GM18526 (cell line): ENCODE results near the gene TRPM3.

Source experiments
- POLR2A ChIP-seq: IDR thresholded peaks from 3 replicates; pipeline ENCODE4 v1.6.1; 2011; ENCODE audit not compliant: insufficient read length; ENCODE audit errors: extremely low read depth

TRPM3 gene

DNA sequence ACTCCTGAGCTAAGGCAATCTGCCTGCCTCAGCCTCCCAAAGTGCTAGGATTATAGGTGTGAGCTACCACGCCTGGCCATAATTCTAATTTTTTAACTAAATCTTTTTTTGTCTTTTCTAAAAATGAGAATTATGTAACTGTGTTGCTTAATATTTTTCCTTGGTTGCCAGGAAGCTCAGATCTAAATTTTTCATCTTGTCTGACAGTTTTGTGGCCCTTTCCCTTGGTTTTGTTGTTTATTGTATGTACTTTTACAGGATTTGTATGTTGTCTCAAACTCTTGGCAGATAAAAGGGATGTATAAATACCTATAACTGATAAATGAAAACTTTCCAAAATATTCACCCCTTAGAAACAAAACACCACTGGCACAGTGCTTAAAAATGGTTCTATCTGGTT lies 618.7 kb downstream of the TRPM3 start:
- no peak for TF ChIP-seq POLR2A

DNA sequence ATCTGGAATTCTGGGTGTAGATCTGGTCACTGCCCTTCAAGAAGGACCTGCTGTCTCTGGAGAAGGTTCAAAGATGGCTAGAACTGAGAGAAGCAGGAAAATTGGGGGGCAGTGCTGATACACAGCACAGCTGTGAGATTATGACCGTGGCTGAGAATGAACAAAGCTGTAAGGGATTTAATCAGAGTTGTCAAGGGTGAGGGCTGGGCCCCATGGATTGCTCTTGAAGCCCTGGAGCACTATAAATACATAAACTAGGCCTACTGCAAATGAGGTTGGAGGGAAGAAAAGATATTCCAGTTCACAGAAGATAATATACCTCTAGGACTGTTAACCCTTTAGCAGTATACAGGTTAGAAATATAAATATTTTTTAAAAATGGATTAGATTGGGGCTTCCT lies 620.6 kb downstream of the TRPM3 start:
- no peak for TF ChIP-seq POLR2A

DNA sequence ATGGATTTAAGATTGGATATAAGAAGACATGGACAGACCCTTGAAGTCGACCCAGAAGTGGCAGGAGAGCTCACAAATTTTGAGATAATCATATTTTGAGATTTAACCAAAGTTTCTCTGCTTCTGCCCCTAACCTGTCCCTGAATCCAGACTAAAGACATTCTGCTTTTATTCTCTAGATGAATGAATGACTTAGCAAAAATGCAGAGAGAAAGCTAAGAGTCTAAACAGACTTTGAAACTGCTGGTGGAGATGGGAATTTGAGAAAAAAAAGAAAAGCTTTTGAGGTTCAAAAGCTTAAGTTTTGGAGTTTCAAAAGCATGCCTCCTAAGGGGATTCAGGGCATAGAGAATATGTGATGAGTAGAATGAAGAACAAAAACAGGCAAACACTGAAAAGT lies 621.8 kb downstream of the TRPM3 start:
- no peak for TF ChIP-seq POLR2A

DNA sequence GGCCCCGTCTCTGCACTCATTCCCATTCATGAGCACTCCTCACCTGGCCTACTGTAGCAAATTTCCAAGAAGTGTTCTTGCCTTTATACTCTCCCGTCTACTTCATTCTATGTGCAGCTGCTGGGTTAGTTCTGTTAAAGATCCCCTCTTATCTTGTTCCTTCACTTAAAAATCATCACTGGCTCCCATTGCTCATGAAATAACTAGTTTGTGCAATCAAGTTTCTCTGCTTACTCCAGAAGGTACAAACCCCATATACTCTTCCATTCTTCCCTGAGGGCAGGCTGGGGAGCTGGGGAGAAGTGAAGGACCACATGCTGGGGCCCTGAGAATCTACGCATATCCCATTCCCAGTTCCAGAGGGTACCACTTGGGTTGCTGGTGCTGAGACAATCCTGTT lies 622.6 kb downstream of the TRPM3 start:
- no peak for TF ChIP-seq POLR2A

DNA sequence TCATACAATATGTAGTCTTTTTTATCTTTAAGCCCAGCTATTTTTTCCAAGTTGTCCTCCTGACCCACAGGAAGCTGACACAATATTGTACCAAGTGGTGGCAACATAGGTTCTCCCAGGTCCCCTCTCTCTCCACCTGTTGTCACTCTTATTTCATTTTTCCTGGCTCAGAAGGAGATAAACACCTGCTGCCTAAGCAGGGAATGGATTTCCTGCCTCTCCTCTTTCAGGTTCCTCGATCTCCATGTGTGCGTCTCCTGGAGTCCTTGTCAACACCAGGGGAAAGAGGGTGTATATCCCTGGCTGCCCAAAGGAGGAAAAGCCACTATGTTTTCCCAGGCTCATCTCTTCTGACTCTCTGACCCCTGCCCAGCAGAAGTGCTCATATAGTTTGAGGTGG lies 625.2 kb downstream of the TRPM3 start:
- no peak for TF ChIP-seq POLR2A

DNA sequence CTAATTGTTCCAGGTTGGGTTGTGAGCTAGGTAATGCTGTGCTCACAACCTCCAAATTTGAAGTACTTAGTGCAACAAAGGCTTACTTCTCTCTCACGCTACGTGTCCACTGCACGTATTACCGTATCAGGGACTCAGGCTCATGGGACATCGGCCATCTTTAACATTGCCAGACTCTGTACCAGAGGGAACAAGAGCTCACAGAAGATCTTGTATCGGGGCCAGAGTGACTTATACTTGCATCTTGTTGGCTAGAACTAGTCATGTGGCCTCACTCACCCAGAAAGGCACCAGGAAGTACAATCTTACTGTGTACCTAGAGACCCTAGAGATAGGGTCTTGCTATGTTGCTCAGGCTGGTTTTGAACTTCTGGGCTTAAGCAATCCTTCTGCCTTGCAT lies 625.9 kb downstream of the TRPM3 start:
- no peak for TF ChIP-seq POLR2A

DNA sequence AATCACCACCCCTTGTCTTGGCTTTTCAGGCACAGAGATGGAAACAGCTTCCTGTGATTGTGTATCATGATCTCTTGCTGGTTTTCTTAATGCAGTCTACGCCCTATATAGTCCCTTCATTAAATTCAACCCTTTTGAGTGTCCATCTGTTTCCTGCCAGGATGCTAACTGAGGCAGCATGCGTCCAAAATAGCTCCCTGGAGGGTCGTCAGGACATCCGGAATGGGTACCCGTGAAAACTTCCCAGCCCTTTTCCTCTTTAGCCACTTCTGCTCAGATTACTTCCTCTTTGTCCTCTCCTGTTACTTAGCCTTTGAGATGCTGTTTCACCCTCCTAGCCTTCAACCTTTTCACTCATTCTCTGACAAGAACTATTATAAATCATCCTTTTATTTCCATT lies 627.2 kb downstream of the TRPM3 start:
- no peak for TF ChIP-seq POLR2A

DNA sequence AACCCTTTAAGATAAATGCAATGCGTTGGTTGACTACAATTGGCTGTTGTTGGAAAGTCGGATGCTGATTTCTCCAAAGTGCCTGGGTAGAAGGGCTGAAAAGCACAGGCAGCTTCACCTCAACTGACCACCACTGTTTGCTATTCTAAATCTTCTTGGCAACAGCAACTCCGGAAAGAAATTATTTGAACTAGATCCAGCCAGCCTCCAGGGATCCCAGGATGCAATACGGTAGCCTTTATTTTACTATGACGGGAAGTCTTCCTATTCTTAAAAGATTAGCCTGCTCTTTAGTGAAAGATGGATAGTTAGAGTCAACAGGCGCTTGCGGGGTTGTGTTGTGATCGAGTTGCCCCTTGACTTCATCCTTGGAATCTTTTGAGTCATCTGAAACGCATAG lies 628.4 kb downstream of the TRPM3 start:
- no peak for TF ChIP-seq POLR2A

DNA sequence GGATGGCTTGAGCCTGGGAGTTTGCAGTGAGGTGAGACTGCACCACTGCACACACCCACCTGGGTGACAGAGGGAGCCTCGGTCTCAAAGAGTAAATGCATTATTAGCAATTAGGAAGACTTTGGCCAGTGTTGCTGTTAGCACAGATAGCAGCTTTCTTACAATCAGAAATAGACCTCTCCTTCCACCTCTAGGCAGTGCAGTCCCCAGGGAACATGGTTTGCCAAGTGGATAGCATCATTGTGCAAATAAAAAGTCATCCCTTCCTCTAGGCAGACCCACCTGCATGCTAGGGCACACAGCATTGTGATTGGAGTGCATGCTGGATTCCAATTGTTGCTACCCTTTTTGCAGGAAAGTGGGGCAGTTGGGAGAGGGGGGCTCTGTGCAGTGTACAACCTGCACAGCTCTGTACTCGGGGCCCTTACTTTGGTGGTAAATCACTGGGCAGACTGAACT lies 629.1 kb downstream of the TRPM3 start:
- TF ChIP-seq POLR2A = no peak

DNA sequence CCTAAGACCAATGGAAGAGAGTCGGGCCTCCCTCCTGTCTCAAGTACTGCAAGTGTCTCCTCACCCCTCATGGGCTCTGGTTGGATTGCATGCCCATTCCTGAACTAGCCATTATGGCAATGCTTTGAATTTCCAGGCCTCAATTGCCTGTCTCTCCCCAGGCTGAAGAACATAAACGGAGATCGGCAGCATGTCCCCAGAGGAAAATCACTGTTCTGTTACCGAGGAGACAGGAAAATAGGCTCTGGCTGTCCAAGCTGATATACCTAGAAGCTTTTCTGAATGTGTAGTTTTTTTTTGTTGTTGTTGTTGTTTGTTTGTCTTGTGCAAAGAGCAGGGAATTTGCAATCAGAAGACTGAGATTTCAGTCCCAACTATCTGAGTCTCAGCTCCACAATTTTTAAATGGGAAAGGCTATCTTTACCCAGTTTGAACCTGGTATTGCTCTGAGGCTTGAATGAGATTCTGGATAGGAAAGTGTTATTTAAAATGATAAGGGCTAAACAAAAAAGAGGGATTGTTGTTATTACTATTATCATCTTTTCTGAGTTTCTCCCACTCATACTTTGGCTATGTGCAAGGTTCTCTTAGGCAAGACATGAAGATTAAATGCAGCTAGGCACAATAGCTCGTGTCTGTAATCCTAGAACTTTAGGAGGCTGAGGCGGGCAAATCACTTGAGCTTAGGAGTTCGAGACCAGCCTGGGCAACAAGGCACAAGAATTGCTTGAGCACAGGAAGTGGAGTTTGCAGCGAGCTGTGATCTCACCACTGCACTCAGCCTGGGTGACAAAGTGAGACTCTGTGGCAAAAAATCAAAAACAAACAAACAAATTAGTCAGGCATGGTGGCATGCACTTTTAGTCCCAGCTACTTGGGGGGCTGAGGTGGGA lies 629.7 kb downstream of the TRPM3 start:
- no peak for TF ChIP-seq POLR2A

DNA sequence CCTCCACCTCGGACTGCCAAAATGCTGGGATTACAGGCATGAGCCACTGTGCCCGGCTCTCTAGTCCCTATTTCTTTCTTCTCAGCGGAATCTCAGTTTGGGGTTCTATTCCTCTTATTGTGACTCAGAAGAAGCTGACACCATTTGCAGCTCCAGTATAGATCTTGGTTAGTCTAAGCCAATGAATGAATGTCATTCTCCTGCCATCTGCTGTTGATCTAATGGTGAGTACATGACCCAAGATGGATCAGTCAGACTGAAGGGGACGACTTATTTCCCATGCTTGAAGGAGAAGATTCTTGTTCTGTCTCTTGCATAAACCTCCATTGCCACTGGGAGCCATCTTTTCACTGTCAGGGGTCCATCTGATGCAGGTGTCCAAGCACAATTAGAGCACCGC lies 630.9 kb downstream of the TRPM3 start:
- TF ChIP-seq POLR2A = no peak

DNA sequence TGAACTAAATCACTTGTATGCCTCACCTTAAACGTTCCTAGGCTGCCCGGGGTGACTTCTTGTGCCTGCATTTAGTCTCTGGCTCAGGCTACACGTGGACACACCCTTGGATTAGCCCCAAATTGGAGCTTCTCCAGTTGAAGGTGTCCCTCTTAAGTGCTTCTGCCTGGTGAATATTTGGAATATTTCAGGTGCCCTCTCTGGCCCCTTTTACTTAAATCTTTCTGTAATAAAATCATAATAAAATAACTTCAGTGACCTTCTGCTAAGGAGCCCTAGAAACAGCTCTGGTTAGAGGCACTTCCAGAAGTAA lies 632.7 kb downstream of the TRPM3 start:
- TF ChIP-seq POLR2A = no peak

DNA sequence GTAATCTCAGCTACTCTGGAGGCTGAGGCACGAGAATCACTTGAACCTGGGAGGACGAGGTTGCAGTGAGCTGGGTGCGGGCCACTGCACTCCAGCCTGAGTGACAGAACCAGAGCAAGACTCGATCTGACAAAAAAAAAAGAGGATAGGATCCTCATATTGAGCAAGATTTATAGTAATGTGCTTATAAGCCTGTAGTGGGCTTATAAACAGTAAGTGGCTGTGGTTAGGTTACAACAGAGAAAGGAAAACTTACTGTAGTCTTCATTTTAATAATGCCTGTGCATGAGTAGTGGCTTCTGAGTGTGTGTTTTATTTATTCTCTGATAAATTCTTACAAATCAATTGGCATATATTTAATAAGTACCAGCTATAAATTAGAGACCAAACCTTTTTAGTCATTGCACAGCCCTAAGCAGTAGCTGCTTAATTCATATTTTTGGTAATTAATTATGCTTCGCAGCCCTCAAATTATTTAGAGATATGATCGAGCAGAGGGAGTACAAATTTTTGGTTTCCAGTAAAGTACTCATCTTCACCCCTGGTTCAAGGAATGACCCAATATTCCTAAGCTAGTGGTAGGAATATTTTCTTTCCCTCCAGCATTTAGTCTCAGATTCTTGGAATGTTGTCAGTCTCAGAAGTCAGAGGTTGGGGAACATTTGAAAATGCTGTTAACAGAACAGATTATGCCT lies 633.2 kb downstream of the TRPM3 start:
- TF ChIP-seq POLR2A = no peak

DNA sequence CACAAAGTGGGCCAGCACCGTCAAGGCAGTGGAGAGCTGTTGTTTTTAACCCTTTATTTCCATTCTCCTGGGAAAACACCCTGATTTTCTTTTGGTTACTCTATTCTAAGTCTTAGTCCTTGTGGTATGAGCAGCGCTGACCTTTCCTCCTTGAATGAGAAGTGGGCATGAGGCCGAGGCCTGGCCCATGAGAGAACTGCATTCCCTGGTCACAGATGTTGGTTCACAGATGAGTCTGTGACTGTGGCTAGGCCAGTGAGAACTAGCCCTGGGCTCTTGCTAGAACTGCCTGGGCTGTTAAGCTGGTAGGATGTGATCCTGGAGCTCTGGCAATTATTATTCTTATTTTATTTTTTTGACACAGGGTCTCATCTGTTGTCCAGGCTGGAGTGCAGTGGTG lies 635.3 kb downstream of the TRPM3 start:
- TF ChIP-seq POLR2A = no peak

DNA sequence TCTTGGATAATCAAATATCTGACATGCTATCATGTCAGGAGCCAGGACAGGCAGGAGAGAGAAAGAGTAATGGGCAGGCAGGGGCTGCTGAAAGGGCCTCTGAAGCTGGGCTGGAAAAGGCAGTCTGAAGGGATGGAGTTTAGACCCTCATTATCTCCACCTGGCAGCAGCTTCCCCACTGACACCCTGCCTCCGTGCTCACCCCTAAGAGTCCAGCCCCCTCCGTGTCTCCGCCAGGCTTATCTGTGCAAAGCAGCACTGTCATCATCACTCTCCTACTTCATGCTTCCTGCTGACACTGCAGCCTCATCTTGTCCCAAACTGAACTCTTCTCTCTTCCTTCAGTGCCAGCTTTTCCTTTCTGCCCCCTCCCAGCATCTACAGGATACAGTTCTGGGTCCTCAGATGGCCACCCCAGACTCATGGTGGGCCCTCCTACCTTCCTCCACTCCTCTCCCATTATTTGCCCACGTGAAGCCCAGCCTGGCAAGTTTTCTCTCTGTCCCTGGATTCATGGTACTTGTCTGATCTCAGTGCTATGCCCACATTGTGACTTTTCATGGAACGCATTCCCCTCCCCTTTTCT lies 636.1 kb downstream of the TRPM3 start:
- no peak for TF ChIP-seq POLR2A
